Fibroblast of upper back skin (primary cell): ENCODE data around the gene CDO1.
A peak's percentile ranks its signal among the peaks of the same experiment; 100 is the strongest.

Experiments
- DNase-seq: peaks from one replicate; pipeline ENCODE4 v3.0.0-alpha.2; 2013

Gene CDO1

DNA sequence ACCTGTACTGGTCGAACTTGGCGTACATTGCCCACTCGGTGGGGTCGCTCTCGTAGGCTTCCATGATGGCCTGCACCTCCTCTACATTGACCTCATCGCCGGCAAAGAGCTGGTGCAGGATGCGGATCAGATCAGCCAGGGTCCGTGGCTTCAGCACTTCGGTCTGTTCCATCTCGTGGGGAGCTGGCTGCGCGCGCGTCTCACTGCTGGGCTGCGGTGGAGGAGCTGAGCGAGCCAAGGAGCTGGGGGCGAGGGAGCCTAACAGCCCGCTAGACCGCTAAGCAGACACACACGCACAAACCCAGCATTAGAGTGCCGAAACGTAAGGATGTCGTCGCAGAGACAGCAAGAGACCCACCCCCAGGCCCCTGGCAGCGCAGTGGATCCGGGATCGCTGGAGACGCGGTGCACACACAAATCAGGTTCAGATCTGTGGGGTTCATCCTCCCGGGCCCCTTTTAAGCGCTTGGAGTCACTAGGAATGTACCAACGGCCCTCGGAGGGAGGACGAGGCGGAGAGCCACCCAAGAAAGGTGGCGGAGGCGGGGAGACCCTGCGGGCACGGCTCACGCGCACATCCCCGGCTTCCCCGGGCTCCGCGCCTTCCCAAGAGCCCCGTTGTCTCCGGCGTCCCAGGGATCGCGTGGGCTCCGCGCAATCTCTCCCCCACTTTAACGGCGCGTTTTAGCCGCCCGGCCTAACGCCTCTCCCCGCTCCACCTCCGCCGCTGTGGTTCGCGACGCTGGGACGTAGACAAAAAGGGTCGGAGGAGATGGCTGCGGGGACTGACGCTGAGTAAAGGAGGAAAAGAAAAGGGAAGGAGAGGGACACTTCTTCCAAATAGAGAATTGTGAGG, at the start of gene CDO1:
Gene CDO1, minus strand, starts transcription at position 434 of the 856 bp plus-strand sequence. Its CDS starts 262 bp downstream, at position 172.
- DNase-seq, result peak; percentile 54

GRCh38 chr5:115859378-115859777, 42.9 kb upstream of the CDO1 start:
- DNase-seq, result no peak

DNA sequence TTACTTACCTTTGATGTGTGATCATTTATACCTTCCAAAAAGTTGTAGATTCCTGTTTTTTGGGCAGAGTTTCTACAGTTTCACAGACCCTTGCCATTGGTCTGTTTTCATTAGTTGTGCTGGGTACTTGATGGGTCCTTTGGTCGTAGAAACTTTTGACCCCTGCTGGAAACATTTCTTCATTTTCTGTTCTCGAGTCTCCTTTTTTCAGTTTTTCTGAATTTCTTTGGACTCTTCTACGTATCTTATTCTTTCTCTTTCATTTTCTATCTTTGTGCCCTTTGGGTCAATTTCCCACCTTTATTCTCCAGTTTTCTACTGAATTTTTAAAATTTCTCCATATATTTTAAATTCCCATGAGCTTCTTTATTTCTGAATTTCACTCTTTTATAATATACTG, 41.9 kb upstream of the CDO1 start:
- DNase-seq, result no peak

- DNase-seq, result peak; percentile 25
Measured at GRCh38 chr5:115857626-115858349, 41.3 kb upstream of the CDO1 start.

GRCh38 chr5:115857057-115857479, 40.6 kb upstream of the CDO1 start:
- DNase-seq, result no peak

GRCh38 chr5:115855959-115856358, 39.5 kb upstream of the CDO1 start:
- no peak for DNase-seq

GRCh38 chr5:115854139-115854538, 37.7 kb upstream of the CDO1 start:
- no peak for DNase-seq

DNA sequence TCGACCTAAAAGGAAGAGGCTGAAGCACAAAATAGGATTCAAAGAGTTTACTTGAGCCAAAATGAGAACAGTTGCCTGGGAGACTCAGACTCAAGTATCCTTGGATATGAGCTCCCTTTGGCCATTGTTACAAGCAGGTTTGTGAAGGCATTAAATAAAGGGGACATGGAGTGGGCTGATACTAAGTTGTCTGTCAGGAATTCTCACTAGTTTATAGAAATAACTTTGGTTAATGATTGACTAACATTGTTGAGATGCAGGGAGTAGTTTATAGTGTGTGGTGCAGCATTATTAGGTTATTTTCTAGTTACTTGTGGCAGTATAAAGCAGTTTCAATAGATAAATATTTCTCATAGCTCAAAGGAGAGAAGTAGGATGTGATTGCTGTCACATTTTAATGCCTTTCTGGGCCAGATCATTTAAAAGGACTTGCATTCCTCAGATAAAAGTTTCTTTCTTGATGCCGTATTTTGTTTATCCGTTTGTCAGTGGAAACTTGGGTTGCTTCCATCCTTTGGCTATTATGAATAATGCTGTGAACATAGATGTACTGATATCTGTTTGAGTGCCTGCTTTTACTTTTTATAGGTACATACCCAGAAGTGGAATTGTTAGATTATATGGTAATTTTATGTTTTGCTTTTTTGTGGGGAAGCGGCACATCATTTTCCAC, 34.4 kb upstream of the CDO1 start:
- no peak for DNase-seq

DNA sequence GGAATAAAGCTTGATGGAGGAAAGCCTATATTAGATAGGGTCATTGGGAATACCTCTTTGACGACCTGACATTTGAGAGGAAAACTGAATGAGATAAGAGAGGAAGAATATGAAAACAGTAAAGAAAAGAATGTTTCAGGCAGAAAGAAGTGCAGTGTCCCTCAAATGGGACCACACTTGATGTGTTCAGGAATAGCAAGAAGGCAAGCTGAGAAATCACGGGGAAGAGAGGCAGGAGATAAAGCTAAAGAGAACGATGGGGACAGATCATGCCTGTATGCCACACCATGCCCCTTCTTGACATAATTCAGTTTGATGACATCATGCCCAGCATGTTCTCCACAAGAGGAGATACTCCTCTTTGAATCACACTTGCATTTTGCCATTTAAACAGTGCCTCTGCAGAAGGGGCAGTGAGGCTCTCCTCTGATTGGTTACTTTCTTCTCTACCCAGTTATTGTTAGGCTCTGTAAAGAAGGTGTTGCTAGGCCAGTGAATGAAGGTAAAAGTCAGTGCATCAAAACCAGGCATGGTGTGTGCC, 32.9 kb upstream of the CDO1 start:
- no peak for DNase-seq

DNA sequence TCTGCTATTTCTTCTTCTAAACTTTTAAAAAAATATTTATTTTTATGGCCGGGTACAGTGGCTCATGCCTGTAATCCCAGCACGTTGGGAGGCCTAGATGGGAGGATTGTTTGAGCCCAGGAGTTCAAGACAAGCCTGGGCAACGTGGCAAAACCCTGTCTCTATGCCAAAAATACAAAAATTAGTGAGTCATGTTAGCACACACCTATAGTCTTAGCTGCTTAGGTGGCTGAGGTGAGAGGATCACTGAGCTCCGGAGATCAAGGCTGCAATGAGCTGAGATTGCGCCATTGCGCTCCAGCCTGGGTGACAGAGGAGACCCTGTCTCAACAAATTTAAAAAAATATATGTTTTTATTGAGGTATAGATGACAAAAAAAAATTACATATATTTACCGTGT, 30.8 kb upstream of the CDO1 start:
- DNase-seq, result no peak

- no peak for DNase-seq
Measured at GRCh38 chr5:115844321-115844817, 27.9 kb upstream of the CDO1 start.

GRCh38 chr5:115843444-115844130, 27.1 kb upstream of the CDO1 start:
- DNase-seq, result no peak

- no peak for DNase-seq
Measured at GRCh38 chr5:115842952-115843351, 26.5 kb upstream of the CDO1 start.

GRCh38 chr5:115842089-115842935, 25.9 kb upstream of the CDO1 start:
- no peak for DNase-seq

DNA sequence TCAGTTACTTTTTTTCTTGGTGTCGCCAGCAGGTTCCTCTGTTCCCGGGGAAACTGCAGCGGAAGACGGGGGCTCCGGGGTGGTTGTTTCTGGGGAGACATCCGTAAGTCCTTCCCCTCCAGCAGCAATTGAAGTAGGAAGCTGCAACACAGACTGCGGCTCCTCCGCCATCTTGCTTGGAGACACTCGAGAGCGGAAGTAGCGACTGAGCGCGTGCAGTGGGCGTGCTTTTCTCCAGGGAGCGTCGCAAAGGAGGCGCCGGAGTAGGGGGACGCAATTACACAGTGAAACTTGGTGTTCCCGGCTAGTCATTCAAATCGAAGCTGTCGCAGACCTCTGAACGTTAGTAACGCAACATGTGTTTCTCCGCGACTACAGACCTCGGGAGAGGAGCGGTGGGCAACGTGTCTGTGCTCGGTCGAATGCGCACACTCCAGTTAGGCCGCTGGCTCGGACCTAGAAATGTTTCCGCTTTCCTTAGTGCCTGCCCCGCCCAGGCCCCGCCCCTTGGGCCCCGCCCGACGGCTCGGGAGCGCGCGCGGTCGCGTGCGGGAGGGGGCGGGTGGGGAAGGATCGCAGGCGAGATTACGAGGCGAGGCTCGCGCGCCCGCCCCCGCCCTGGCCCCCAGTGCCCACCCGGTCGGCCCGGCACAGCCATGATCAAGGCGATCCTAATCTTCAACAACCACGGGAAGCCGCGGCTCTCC, 25.1 kb upstream of the CDO1 start, which contains the start of the genes AP3S1 and ATG12:
Gene AP3S1, plus strand, starts transcription at position 554 of the 707 bp plus-strand sequence. Its CDS starts 103 bp downstream, at position 657.
Gene ATG12, minus strand, starts transcription at position 184 of the 707 bp plus-strand sequence. Its CDS starts 13 bp downstream, at position 171.
- peak; percentile 90 for DNase-seq

DNA sequence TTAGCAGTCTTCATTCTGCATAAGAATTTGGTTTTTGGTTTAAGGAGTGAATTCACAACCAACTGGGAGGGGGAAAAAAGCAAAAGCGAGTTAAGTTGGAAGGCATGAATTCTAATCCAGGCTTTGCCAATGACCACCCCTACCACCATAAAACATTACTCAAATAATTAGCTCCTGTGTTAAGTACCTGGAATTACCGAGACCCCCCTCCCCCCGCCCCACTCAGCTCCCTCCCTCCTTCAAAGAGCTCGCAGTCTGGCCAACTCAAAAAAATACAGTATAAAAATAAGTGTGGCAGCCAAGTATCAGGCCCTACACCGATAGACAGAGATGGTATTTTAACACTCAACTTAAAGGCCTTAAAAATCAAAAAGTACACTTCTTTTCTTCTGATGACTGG, 24.4 kb upstream of the CDO1 start:
- DNase-seq, result no peak

- peak; percentile 56 for DNase-seq
Measured at GRCh38 chr5:115838885-115839518, 22.5 kb upstream of the CDO1 start.

- no peak for DNase-seq
Measured at GRCh38 chr5:115835481-115835880, 19.0 kb upstream of the CDO1 start.

- peak; percentile 31 for DNase-seq
Measured at GRCh38 chr5:115831163-115831768, 14.8 kb upstream of the CDO1 start.

DNA sequence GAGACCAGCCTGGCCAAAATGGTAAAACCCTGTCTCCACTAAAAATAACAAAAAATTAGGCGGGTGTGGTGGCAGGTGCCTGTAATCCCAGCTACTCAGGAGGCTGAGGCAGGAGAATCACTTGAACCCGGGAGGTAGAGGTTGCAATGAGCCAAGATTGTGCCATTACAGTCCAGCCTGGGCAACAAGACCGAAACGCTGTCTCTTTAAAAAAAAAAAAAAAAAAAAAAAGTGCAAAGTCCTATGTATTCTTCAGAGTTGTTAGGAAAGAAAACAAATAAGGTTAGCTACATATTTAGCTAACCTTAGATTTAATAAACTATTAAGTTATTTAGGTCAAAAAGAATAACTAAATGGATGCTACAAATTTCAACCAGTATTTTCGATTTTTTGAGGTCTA, 13.5 kb upstream of the CDO1 start:
- DNase-seq, result no peak
